ENCODE results near the gene VWF.

VWF gene

GRCh38 chr12:5964913-5965900 is 159.3 kb downstream of the VWF start:
- TF ChIP-seq CTCF (IDR thresholded peaks at IDR 0.05; ENCODE audit: low read depth, low read length): no peak
- DNase-seq (ENCODE audit: extremely low read depth, low read depth): no peak

- no peak for TF ChIP-seq CTCF (IDR thresholded peaks at IDR 0.05; ENCODE audit: low read depth, low read length)
- DNase-seq (ENCODE audit: extremely low read depth, low read depth): no peak
Observed at GRCh38 chr12:5963515-5963914, 161.0 kb downstream of the VWF start.

GRCh38 chr12:5960783-5961182 is 163.7 kb downstream of the VWF start:
- DNase-seq (ENCODE audit: extremely low read depth, low read depth): no peak

GRCh38 chr12:5956987-5957386 is 167.5 kb downstream of the VWF start:
- no peak for TF ChIP-seq CTCF (IDR thresholded peaks at IDR 0.05; ENCODE audit: low read depth, low read length)
- no peak for DNase-seq (ENCODE audit: extremely low read depth, low read depth)

More at GRCh38 chr12:5960783-5961182, 163.7 kb downstream of the VWF start:
- TF ChIP-seq CTCF (IDR thresholded peaks at IDR 0.05; ENCODE audit: low read depth, low read length): no peak

- no peak for TF ChIP-seq CTCF (IDR thresholded peaks at IDR 0.05; ENCODE audit: low read depth, low read length)
- no peak for DNase-seq (ENCODE audit: extremely low read depth, low read depth)
Observed at GRCh38 chr12:5954661-5955060, 169.8 kb downstream of the VWF start.

- no peak for TF ChIP-seq CTCF (IDR thresholded peaks at IDR 0.05; ENCODE audit: low read depth, low read length)
- DNase-seq (ENCODE audit: extremely low read depth, low read depth): no peak
Observed at GRCh38 chr12:5953835-5954586, 170.5 kb downstream of the VWF start.

GRCh38 chr12:5952031-5952430 is 172.4 kb downstream of the VWF start:
- no peak for TF ChIP-seq CTCF (IDR thresholded peaks at IDR 0.05; ENCODE audit: low read depth, low read length)
- no peak for DNase-seq (ENCODE audit: extremely low read depth, low read depth)

All from AG09319 (cell line).